ENCODE data around the gene NLRP5.
"Not testable (repeated sequence)": the region's sequence is repeated elsewhere in the genome, so short reads cannot be mapped to it uniquely, and the experiment has no call there.

NLRP5 gene

DNA sequence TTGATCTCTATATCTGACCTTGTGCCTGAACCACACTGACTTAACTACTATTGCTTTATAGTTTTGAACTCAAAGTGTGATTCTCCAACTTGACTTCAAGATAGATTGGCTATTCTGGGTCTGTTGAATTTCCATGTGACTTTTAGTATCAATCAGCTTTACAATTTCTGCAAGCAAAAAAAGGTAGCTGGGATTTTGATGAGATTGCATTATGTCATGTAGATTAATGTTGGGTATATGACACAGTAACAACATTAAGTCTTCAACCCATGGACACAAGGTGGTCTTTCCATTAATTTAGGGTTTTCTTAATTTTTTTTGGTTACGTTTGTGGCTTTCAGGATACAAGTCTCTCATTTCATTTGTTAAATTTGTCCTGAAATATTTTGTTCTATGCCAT, 28.2 kb downstream of the NLRP5 start:
- no peaks in the 10 kb centered on the region for H3K36me3 ChIP-seq (ENCODE audit: control insufficient read depth, low read length)
- H3K4me1 ChIP-seq (ENCODE audit: control insufficient read depth, low read length) = no peaks in the 10 kb centered on the region
- no peaks in the 10 kb centered on the region for H3F3A ChIP-seq (ENCODE audit: control insufficient read depth, insufficient read depth)
- no peak overlapping the region for H3K4me3 ChIP-seq (ENCODE audit: low read length)
- H3K27ac ChIP-seq (ENCODE audit: low read depth, low read length) = no peak overlapping the region
- no peaks in the 10 kb centered on the region for H3K27me3 ChIP-seq (ENCODE audit: control insufficient read depth, low read length)
- no peaks in the 10 kb centered on the region for H4K20me1 ChIP-seq (ENCODE audit: control insufficient read depth, insufficient read depth, low read depth, low read length)
- H3K4me2 ChIP-seq (ENCODE audit: low read length) = no peak overlapping the region
- TF ChIP-seq, protein P1, sequence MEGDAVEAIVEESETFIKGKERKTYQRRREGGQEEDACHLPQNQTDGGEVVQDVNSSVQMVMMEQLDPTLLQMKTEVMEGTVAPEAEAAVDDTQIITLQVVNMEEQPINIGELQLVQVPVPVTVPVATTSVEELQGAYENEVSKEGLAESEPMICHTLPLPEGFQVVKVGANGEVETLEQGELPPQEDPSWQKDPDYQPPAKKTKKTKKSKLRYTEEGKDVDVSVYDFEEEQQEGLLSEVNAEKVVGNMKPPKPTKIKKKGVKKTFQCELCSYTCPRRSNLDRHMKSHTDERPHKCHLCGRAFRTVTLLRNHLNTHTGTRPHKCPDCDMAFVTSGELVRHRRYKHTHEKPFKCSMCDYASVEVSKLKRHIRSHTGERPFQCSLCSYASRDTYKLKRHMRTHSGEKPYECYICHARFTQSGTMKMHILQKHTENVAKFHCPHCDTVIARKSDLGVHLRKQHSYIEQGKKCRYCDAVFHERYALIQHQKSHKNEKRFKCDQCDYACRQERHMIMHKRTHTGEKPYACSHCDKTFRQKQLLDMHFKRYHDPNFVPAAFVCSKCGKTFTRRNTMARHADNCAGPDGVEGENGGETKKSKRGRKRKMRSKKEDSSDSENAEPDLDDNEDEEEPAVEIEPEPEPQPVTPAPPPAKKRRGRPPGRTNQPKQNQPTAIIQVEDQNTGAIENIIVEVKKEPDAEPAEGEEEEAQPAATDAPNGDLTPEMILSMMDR (IDR thresholded peaks at IDR 0.05; ENCODE audit: low read depth, low read length, poor library complexity, severe bottlenecking) = no peak
- TF ChIP-seq EZH2phosphoT487 (IDR thresholded peaks at IDR 0.05; ENCODE audit: borderline replicate concordance, low read length) = no peak
- H3K9me3 ChIP-seq (ENCODE audit: control insufficient read depth, insufficient read depth, low read length) = no peaks in the 10 kb centered on the region
- H3K79me2 ChIP-seq (ENCODE audit: control insufficient read depth, low read length) = no peaks in the 10 kb centered on the region
- no peaks in the 10 kb centered on the region for H3K9me2 ChIP-seq (replicated peaks; ENCODE audit: control insufficient read depth, low read length)

- no peak overlapping the region for H3K4me3 ChIP-seq (ENCODE audit: low read length)
- no peaks in the 10 kb centered on the region for H3F3A ChIP-seq (ENCODE audit: control insufficient read depth, insufficient read depth)
- no peak overlapping the region for H3K27ac ChIP-seq (ENCODE audit: low read depth, low read length)
- H4K20me1 ChIP-seq (ENCODE audit: control insufficient read depth, insufficient read depth, low read depth, low read length) = no peaks in the 10 kb centered on the region
- H3K79me2 ChIP-seq (ENCODE audit: control insufficient read depth, low read length) = no peaks in the 10 kb centered on the region
- no peaks in the 10 kb centered on the region for H3K27me3 ChIP-seq (ENCODE audit: control insufficient read depth, low read length)
- no peaks in the 10 kb centered on the region for H3K4me1 ChIP-seq (ENCODE audit: control insufficient read depth, low read length)
- H3K36me3 ChIP-seq (ENCODE audit: control insufficient read depth, low read length) = no peaks in the 10 kb centered on the region
- no peak overlapping the region for H3K4me2 ChIP-seq (ENCODE audit: low read length)
- H3K9me2 ChIP-seq (replicated peaks; ENCODE audit: control insufficient read depth, low read length) = no peaks in the 10 kb centered on the region
- TF ChIP-seq, protein P1 (IDR thresholded peaks at IDR 0.05; ENCODE audit: low read depth, low read length, poor library complexity, severe bottlenecking) = no peak
- TF ChIP-seq EZH2phosphoT487 (IDR thresholded peaks at IDR 0.05; ENCODE audit: borderline replicate concordance, low read length) = no peak
- H3K9me3 ChIP-seq (ENCODE audit: control insufficient read depth, insufficient read depth, low read length) = no peaks in the 10 kb centered on the region
Measured at GRCh38 chr19:56015756-56016155, 29.2 kb downstream of the NLRP5 start.

DNA sequence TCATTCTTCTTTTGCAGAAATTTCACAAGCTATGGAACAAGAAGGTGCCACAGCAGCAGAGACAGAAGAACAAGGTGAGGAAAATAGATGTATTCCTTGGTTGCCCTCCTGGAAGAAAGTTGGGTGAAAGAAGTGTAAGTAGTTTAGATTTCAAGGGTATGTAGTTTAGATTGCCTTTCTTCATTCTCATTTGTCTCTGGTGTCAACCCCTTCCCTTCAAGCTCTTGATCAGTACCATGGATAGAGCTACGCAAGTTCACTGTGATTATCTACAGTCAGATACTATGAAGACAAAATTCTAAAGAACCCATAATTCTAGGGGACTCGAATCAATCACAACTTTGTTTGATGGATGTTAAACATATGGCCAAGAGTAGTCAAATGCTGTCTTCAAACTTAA, 32.8 kb downstream of the NLRP5 start:
- H3K27me3 ChIP-seq (ENCODE audit: control insufficient read depth, low read length); H3K27ac ChIP-seq (ENCODE audit: low read depth, low read length); H3K36me3 ChIP-seq (ENCODE audit: control insufficient read depth, low read length); H3K4me1 ChIP-seq (ENCODE audit: control insufficient read depth, low read length); H3K9me2 ChIP-seq (replicated peaks; ENCODE audit: control insufficient read depth, low read length); H3K9me3 ChIP-seq (ENCODE audit: control insufficient read depth, insufficient read depth, low read length); H4K20me1 ChIP-seq (ENCODE audit: control insufficient read depth, insufficient read depth, low read depth, low read length); H3K79me2 ChIP-seq (ENCODE audit: control insufficient read depth, low read length); H3F3A ChIP-seq (ENCODE audit: control insufficient read depth, insufficient read depth); H3K4me2 ChIP-seq (ENCODE audit: low read length); H3K4me3 ChIP-seq (ENCODE audit: low read length): not testable (repeated sequence)

GRCh38 chr19:56020355-56020975, 33.9 kb downstream of the NLRP5 start:
- H3K27me3 ChIP-seq (ENCODE audit: control insufficient read depth, low read length); H3F3A ChIP-seq (ENCODE audit: control insufficient read depth, insufficient read depth); H3K36me3 ChIP-seq (ENCODE audit: control insufficient read depth, low read length); H3K4me1 ChIP-seq (ENCODE audit: control insufficient read depth, low read length); H3K4me2 ChIP-seq (ENCODE audit: low read length); H3K9me2 ChIP-seq (replicated peaks; ENCODE audit: control insufficient read depth, low read length); H3K9me3 ChIP-seq (ENCODE audit: control insufficient read depth, insufficient read depth, low read length); H3K79me2 ChIP-seq (ENCODE audit: control insufficient read depth, low read length); H4K20me1 ChIP-seq (ENCODE audit: control insufficient read depth, insufficient read depth, low read depth, low read length); H3K4me3 ChIP-seq (ENCODE audit: low read length); H3K27ac ChIP-seq (ENCODE audit: low read depth, low read length): not testable (repeated sequence)

Data from DOHH2 (cell line).